ENCODE measurements around the gene TDRD1.

The TDRD1 gene

DNA sequence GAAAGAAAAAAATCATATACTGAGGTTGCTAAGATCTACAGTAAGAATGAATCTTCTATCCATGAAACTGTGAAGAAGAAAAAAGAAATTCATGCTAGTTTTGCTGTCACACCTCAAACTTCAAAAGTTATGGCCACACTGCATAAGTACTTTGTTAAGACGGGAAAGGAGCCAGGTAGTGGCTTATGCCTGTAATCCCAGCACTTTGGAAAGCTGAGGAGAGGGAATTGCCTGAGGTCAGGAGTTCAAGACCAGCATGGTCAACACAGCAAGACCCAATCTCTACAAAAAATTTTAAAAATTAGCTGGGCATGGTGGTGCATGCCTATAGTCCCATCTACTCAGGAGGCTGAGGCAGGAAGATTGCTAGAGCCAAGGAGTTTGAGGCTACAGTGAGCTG is 27.3 kb upstream of the TDRD1 start:
- H3K9me3 ChIP-seq (ENCODE audit: control insufficient read depth, low read length) = no peaks in the 10 kb centered on the region
- H3K4me1 ChIP-seq (ENCODE audit: control insufficient read depth, insufficient read depth, low read length, poor library complexity, severe bottlenecking) = no peaks in the 10 kb centered on the region
- H3K4me3 ChIP-seq (ENCODE audit: extremely low read depth, insufficient read depth, low read length, poor library complexity, severe bottlenecking) = no peak overlapping the region
- WGBS, 2 experiments (ENCODE audit: insufficient coverage in 2 of 2) = 86% methylated on average over 1 of the region's 1 CpG; no CpG with 5 or more reads in 1 of the 2 experiments
- no peak overlapping the region for H3K27ac ChIP-seq (ENCODE audit: low read depth, low read length, severe bottlenecking)
- peaks cover 38% of the 10 kb centered on the region for H3K36me3 ChIP-seq (ENCODE audit: control insufficient read depth, insufficient read depth, low read length)

DNA sequence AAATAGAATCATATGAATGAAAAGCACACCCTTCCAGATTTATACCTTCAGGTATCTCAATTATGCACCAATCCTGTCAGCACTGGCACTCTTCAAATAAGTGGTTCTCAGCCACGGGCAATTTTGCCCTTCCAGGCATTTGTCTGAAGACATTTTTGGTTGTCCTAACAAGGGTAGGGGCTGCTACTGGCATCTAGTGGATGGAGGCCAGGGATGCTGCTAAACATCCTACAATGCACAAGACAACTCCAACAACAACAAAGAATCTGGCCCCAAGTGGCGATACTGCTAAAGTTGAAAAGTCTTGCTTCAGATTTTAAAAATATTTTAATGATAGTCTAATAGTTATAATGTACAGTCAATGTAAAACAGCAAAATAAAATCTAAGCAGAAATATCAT is 21.2 kb upstream of the TDRD1 start:
- Histone ChIP-seq H3K36me3 (ENCODE audit: control insufficient read depth, insufficient read depth, low read length) (peaks cover 27% of the 10 kb centered on the region), H3K27ac (ENCODE audit: low read depth, low read length, severe bottlenecking) (no peak overlapping the region), H3K4me3 (ENCODE audit: extremely low read depth, insufficient read depth, low read length, poor library complexity, severe bottlenecking) (no peak overlapping the region), H3K4me1 (ENCODE audit: control insufficient read depth, insufficient read depth, low read length, poor library complexity, severe bottlenecking) (no peaks in the 10 kb centered on the region), H3K9me3 (ENCODE audit: control insufficient read depth, low read length) (no peaks in the 10 kb centered on the region)
- WGBS, 2 experiments (ENCODE audit: insufficient coverage in 2 of 2) = 100% methylated on average over 1 of the region's 2 CpGs; no CpG with 5 or more reads in 1 of the 2 experiments

DNA sequence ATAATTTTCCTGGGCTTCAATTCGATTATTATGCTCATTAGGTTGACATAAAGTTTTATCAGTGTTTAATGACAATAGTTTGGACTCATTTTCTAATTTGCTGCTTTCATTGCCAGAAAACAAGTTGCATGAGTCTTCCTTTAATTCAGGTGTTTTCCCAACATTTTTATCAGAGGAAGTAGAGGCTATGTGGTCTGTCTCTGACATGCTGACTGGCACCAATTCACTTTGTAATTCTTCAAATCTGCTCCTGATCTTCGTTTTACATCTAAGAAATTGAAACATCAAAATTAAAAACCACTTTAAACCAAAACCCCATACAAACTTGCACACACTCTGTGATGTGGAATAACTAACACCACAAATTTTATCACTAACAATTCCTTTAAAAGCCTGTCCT is 16.1 kb upstream of the TDRD1 start:
- 100% methylated on average over 1 of the region's 2 CpGs; no CpG with 5 or more reads in 1 of the 2 experiments for WGBS, 2 experiments (ENCODE audit: insufficient coverage in 2 of 2)
- Histone ChIP-seq H3K4me3 (ENCODE audit: extremely low read depth, insufficient read depth, low read length, poor library complexity, severe bottlenecking) (no peak overlapping the region), H3K4me1 (ENCODE audit: control insufficient read depth, insufficient read depth, low read length, poor library complexity, severe bottlenecking) (no peaks in the 10 kb centered on the region), H3K36me3 (ENCODE audit: control insufficient read depth, insufficient read depth, low read length) (peaks cover 19% of the 10 kb centered on the region), H3K27ac (ENCODE audit: low read depth, low read length, severe bottlenecking) (peak overlapping the region; percentile 41), H3K9me3 (ENCODE audit: control insufficient read depth, low read length) (peaks cover under 1% of the 10 kb centered on the region)

- 81 to 92% methylated on average over 2 to 3 of the region's 3 CpGs for WGBS, 2 experiments (ENCODE audit: insufficient coverage in 2 of 2)
- no peak overlapping the region for H3K4me3 ChIP-seq (ENCODE audit: extremely low read depth, insufficient read depth, low read length, poor library complexity, severe bottlenecking)
- H3K9me3 ChIP-seq (ENCODE audit: control insufficient read depth, low read length) = peaks cover 10% of the 10 kb centered on the region
- H3K4me1 ChIP-seq (ENCODE audit: control insufficient read depth, insufficient read depth, low read length, poor library complexity, severe bottlenecking) = no peaks in the 10 kb centered on the region
- H3K36me3 ChIP-seq (ENCODE audit: control insufficient read depth, insufficient read depth, low read length) = peaks cover 24% of the 10 kb centered on the region
- no peak overlapping the region for H3K27ac ChIP-seq (ENCODE audit: low read depth, low read length, severe bottlenecking)
These were observed 13.1 kb upstream of the TDRD1 start for GRCh38 chr10:114166043-114166442.

GRCh38 chr10:114166494-114166893 is 12.7 kb upstream of the TDRD1 start:
- Histone ChIP-seq H3K36me3 (ENCODE audit: control insufficient read depth, insufficient read depth, low read length) (peaks cover 24% of the 10 kb centered on the region), H3K9me3 (ENCODE audit: control insufficient read depth, low read length) (peaks cover 10% of the 10 kb centered on the region), H3K4me1 (ENCODE audit: control insufficient read depth, insufficient read depth, low read length, poor library complexity, severe bottlenecking) (no peaks in the 10 kb centered on the region), H3K4me3 (ENCODE audit: extremely low read depth, insufficient read depth, low read length, poor library complexity, severe bottlenecking) (no peak overlapping the region), H3K27ac (ENCODE audit: low read depth, low read length, severe bottlenecking) (no peak overlapping the region)
- 100% methylated on average over 1 of the region's 3 CpGs for WGBS, 2 experiments (ENCODE audit: insufficient coverage in 2 of 2)

DNA sequence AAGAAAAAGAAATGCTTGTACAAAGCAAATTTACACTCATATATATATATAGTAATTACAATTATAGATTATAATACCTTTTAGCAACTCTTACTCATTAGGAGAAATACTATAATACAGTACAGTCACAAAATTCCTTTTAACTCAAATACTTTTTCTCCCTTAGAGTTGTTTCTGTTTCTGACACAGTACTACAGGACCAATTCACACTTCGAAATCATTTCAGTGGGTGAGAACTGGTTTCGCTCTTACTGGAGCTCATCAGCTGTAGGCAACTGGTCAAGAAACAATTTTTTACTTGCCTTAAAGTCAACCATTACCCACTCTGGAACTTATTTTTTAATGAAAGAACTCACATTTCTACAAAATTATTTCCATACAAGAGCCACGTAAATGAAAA is 11.2 kb upstream of the TDRD1 start:
- Histone ChIP-seq H3K4me1 (ENCODE audit: control insufficient read depth, insufficient read depth, low read length, poor library complexity, severe bottlenecking) (no peaks in the 10 kb centered on the region), H3K36me3 (ENCODE audit: control insufficient read depth, insufficient read depth, low read length) (peaks cover 17% of the 10 kb centered on the region), H3K9me3 (ENCODE audit: control insufficient read depth, low read length) (peaks cover 10% of the 10 kb centered on the region), H3K4me3 (ENCODE audit: extremely low read depth, insufficient read depth, low read length, poor library complexity, severe bottlenecking) (no peak overlapping the region), H3K27ac (ENCODE audit: low read depth, low read length, severe bottlenecking) (no peak overlapping the region)
- WGBS, 2 experiments (ENCODE audit: insufficient coverage in 2 of 2) = 84 to 100% methylated on average over 1 to 2 of the region's 3 CpGs

- peaks cover 16% of the 10 kb centered on the region for H3K36me3 ChIP-seq (ENCODE audit: control insufficient read depth, insufficient read depth, low read length)
- 100% methylated on average over 2 to 3 of the region's 3 CpGs for WGBS, 2 experiments (ENCODE audit: insufficient coverage in 2 of 2)
- peaks cover 10% of the 10 kb centered on the region for H3K9me3 ChIP-seq (ENCODE audit: control insufficient read depth, low read length)
- H3K4me1 ChIP-seq (ENCODE audit: control insufficient read depth, insufficient read depth, low read length, poor library complexity, severe bottlenecking) = no peaks in the 10 kb centered on the region
- no peak overlapping the region for H3K27ac ChIP-seq (ENCODE audit: low read depth, low read length, severe bottlenecking)
- H3K4me3 ChIP-seq (ENCODE audit: extremely low read depth, insufficient read depth, low read length, poor library complexity, severe bottlenecking) = no peak overlapping the region
These were observed 10.6 kb upstream of the TDRD1 start for GRCh38 chr10:114168450-114169009.

DNA sequence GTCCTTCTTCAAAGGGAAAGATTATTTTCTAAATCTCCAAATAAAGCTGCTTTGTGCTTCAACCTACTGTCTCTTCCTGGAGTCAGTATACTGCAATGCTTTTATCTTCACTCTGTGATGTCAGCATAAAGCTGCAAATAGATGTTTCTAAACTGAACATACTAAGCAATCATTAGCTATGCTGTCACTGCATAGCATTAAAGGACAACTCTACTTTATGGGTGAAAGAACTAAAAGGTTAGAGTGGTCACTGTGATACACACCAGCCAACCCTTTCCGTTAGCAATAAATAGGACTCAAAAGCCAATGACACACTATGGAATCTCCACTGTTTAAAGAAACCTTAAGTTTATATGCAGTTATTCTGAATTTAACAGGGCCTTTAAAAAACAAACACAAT is 6.9 kb upstream of the TDRD1 start:
- no peak overlapping the region for H3K27ac ChIP-seq (ENCODE audit: low read depth, low read length, severe bottlenecking)
- H3K36me3 ChIP-seq (ENCODE audit: control insufficient read depth, insufficient read depth, low read length) = peaks cover 12% of the 10 kb centered on the region
- peaks cover 10% of the 10 kb centered on the region for H3K9me3 ChIP-seq (ENCODE audit: control insufficient read depth, low read length)
- WGBS, 2 experiments (ENCODE audit: insufficient coverage in 2 of 2) = no CpG with 5 or more reads among the region's 1 CpG
- no peaks in the 10 kb centered on the region for H3K4me1 ChIP-seq (ENCODE audit: control insufficient read depth, insufficient read depth, low read length, poor library complexity, severe bottlenecking)
- peak overlapping the region; percentile 96 for H3K4me3 ChIP-seq (ENCODE audit: extremely low read depth, insufficient read depth, low read length, poor library complexity, severe bottlenecking)

- peak overlapping the region; percentile 96 for H3K4me3 ChIP-seq (ENCODE audit: extremely low read depth, insufficient read depth, low read length, poor library complexity, severe bottlenecking)
- peaks cover 6% of the 10 kb centered on the region for H3K36me3 ChIP-seq (ENCODE audit: control insufficient read depth, insufficient read depth, low read length)
- H3K9me3 ChIP-seq (ENCODE audit: control insufficient read depth, low read length) = peaks cover 9% of the 10 kb centered on the region
- WGBS, 2 experiments (ENCODE audit: insufficient coverage in 2 of 2) = 71 to 83% methylated on average over 2 of the region's 9 CpGs
- no peaks in the 10 kb centered on the region for H3K4me1 ChIP-seq (ENCODE audit: control insufficient read depth, insufficient read depth, low read length, poor library complexity, severe bottlenecking)
- no peak overlapping the region for H3K27ac ChIP-seq (ENCODE audit: low read depth, low read length, severe bottlenecking)
These were observed 6.2 kb upstream of the TDRD1 start for GRCh38 chr10:114172776-114173602.

GRCh38 chr10:114173603-114173920 is 5.6 kb upstream of the TDRD1 start:
- Histone ChIP-seq H3K9me3 (ENCODE audit: control insufficient read depth, low read length) (peaks cover 4% of the 10 kb centered on the region), H3K4me3 (ENCODE audit: extremely low read depth, insufficient read depth, low read length, poor library complexity, severe bottlenecking) (peak overlapping the region; percentile 96), H3K27ac (ENCODE audit: low read depth, low read length, severe bottlenecking) (peak overlapping the region; percentile 87), H3K36me3 (ENCODE audit: control insufficient read depth, insufficient read depth, low read length) (peaks cover 5% of the 10 kb centered on the region), H3K4me1 (ENCODE audit: control insufficient read depth, insufficient read depth, low read length, poor library complexity, severe bottlenecking) (no peaks in the 10 kb centered on the region)
- WGBS, 2 experiments (ENCODE audit: insufficient coverage in 2 of 2) = 0% methylated on average over 5 to 12 of the region's 23 CpGs

Measured in mesodermal cell (in vitro differentiated cells).